Stimulated activated CD4-positive, alpha-beta T cell treated with anti-CD3 and anti-CD28 coated beads, Interleukin-1b, Interleukin-23, amount 100 ng/mL, for 1 hour (primary cell): Measurements from ENCODE around the gene RAD18.

Experiments
- DNase-seq, 2 donors: peaks; one replicate each; pipeline ENCODE4 v3.0.0-alpha.2; 2020; ENCODE audit warnings: low read depth in 2 of 2

The RAD18 gene

GRCh38 chr3:8900869-8901268, 62.4 kb downstream of the RAD18 start:
- no peak for DNase-seq

GRCh38 chr3:8899876-8900460, 63.3 kb downstream of the RAD18 start:
- DNase-seq: no peak

GRCh38 chr3:8895829-8896228, 67.4 kb downstream of the RAD18 start:
- no peak for DNase-seq

- DNase-seq: no peak
Observed at GRCh38 chr3:8893001-8893400, 70.3 kb downstream of the RAD18 start.

GRCh38 chr3:8891774-8892173, 71.5 kb downstream of the RAD18 start:
- DNase-seq: no peak

- DNase-seq: no peak
Observed at GRCh38 chr3:8891303-8891702, 72.0 kb downstream of the RAD18 start.

GRCh38 chr3:8888301-8888915, 74.9 kb downstream of the RAD18 start:
- DNase-seq: no peak

GRCh38 chr3:8887435-8888300, 75.6 kb downstream of the RAD18 start:
- no peak for DNase-seq

GRCh38 chr3:8886546-8886945, 76.7 kb downstream of the RAD18 start:
- DNase-seq: no peak

- no peak for DNase-seq
Observed at GRCh38 chr3:8885536-8886316, 77.5 kb downstream of the RAD18 start.

- DNase-seq: no peak
Observed at GRCh38 chr3:8884630-8885290, 78.5 kb downstream of the RAD18 start.

- DNase-seq: no peak
Observed at GRCh38 chr3:8882642-8883041, 80.6 kb downstream of the RAD18 start.

- no peak for DNase-seq
Observed at GRCh38 chr3:8882171-8882593, 81.1 kb downstream of the RAD18 start.

GRCh38 chr3:8879347-8879944, 83.8 kb downstream of the RAD18 start:
- no peak for DNase-seq

GRCh38 chr3:8875836-8876235, 87.4 kb downstream of the RAD18 start:
- DNase-seq: no peak

- no peak for DNase-seq
Observed at GRCh38 chr3:8873740-8874139, 89.5 kb downstream of the RAD18 start.

- DNase-seq: no peak
Observed at GRCh38 chr3:8872261-8872660, 91.0 kb downstream of the RAD18 start.

- no peak for DNase-seq
Observed at GRCh38 chr3:8871306-8871705, 92.0 kb downstream of the RAD18 start.

- DNase-seq: no peak
Observed at GRCh38 chr3:8870134-8870533, 93.1 kb downstream of the RAD18 start.

- no peak for DNase-seq
Observed at GRCh38 chr3:8869613-8870012, 93.7 kb downstream of the RAD18 start.

GRCh38 chr3:8868996-8869395, 94.3 kb downstream of the RAD18 start:
- no peak for DNase-seq
